Fibroblast of mammary gland (primary cell): ENCODE data around the gene DENND1B.

ENCODE experiments used
- DNase-seq: peaks from one replicate; pipeline ENCODE4 v3.0.0-alpha.2; 2010; ENCODE audit warnings: low read depth
- H3K4me3 ChIP-seq: 2 replicates; pipeline ENCODE4 v1.5.1; 2011; ENCODE audit warnings: low read depth, mild to moderate bottlenecking, low read length, moderate library complexity; ENCODE audit not compliant: control insufficient read depth
- TF ChIP-seq, protein P1 (sequence below): conservative IDR thresholded peaks from 2 replicates; pipeline ENCODE4 v1.5.1; 2011; ENCODE audit warnings: low read depth, low read length, inconsistent platforms; ENCODE audit not compliant: control insufficient read depth, insufficient read depth

DENND1B gene

DNA sequence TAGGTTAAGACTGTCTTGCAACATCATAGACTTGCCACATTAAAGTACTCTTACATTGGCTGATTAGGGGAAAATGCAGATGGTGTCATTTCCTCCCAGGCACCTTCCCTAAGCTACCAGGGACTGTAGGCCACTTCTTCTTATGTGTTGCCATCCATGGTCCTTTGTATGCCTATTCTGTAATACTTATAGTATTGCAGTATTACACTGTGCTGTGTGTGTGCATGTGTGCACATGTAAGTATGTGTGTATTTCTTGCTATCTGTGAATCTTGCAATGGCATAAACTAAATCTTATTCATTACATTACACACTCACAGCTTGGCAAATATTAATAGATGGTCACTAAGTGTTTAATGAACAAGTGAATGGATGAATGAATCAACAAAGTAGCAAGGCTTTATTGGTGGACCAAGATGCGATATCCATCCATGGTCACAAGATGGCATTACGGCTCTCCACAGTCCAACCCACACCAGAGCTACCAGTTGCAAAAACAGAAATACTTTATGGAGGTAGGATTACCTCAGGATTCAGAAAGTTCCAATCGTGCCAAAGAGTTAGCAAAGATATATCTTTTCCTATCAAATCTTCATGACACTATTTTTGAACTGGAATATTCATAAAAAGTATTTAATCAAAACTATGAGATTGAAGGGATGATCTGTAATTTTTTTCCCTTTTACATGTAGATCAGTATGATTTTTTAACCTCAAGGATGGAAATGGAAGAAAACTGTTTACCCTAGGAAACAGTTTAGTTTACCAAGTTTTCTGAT lies 160.2 kb downstream of the DENND1B start:
- TF ChIP-seq, protein P1, sequence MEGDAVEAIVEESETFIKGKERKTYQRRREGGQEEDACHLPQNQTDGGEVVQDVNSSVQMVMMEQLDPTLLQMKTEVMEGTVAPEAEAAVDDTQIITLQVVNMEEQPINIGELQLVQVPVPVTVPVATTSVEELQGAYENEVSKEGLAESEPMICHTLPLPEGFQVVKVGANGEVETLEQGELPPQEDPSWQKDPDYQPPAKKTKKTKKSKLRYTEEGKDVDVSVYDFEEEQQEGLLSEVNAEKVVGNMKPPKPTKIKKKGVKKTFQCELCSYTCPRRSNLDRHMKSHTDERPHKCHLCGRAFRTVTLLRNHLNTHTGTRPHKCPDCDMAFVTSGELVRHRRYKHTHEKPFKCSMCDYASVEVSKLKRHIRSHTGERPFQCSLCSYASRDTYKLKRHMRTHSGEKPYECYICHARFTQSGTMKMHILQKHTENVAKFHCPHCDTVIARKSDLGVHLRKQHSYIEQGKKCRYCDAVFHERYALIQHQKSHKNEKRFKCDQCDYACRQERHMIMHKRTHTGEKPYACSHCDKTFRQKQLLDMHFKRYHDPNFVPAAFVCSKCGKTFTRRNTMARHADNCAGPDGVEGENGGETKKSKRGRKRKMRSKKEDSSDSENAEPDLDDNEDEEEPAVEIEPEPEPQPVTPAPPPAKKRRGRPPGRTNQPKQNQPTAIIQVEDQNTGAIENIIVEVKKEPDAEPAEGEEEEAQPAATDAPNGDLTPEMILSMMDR = peak; percentile 76
- DNase-seq = peak; percentile 52
- H3K4me3 ChIP-seq = no peak overlapping the region

DNA sequence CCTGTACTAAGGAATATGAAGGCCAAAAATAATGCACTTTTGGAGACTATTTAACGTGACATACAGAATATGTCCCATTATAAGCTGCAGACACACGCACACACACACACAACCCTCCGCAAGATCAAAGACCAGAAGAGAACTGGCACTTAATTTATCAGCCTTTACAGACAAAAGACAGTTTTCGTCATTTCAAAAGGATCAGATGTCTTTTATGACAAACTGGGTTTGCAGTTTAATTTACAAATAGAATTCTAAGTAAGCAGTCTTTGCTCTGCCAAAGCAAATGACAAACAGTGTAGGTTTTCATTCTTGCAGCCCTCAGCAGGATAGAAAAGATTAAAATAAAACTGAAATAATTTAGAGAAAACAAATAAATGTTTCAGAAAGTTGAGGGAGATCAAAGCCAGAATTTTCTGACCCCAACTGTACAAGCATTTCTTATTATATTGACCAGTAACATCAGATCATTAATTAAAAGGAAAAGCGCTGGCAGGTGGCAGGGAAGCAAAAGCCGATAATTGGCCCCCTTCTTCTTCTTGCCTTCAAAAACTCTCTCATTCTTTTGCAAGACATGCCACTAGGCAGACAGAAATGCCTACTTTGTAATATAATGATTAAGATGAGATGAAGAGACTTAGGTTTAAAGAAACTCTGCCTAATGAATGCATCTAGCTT lies 169.0 kb downstream of the DENND1B start:
- no peak for DNase-seq
- TF ChIP-seq, protein P1 = no peak

DNA sequence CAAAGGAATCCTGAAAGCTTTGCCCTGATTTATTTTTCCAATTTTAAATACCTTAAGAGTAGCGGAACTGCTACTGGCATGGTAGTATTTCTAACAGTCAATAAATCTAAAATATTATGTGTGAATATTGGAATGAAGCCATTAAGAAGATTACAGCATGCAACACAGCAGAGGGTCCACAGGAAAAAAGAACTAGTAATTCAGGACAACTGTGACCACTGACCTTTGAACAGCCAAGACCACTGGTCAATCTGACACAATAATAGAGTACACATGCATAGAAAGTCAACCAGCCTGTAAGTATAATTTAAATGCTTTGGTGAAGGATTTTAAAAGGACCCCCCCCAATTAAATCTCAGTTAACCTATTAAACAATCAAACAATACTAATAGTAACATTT lies 171.0 kb downstream of the DENND1B start:
- no peak for DNase-seq
- TF ChIP-seq, protein P1 = no peak
- no peak overlapping the region for H3K4me3 ChIP-seq

More for the DNA sequence above, 169.0 kb downstream of the DENND1B start:
- H3K4me3 ChIP-seq = no peak overlapping the region

DNA sequence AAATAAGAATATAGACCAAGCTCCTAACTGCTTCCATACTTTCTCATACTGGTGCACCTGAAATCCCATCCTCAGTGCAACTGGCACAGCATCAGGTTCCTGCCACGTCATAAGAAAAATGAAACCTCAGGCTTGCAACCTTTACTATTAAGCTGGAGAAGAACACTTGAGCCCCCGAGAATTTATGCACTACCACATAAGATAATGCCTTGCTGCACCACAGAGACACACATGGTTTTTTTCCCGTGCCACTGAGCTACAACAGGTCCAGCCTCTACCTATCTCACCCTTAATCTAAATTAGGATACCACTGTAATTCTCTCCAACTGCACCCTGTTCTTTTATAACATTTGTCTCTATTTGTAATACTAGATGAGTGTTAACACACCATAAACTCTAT lies 174.5 kb downstream of the DENND1B start:
- TF ChIP-seq, protein P1 = no peak
- no peak overlapping the region for H3K4me3 ChIP-seq
- DNase-seq = no peak

DNA sequence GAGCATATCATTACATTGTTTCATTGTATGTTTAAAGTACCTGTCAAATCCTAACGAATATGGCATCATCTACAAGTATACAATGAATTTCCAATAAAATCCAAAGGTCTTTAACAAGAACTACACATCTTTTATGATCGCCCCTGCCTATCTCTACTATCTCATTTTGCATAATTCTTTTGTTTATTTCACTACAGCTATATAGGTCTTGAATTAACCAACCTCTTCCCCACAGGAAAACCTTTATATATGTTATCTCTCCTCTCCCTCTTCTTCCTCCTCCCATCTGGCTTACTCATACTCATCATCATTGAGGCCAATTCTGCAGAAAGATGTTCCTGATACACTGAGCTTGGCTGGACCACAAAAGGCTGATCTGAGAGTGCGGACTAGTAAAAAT lies 175.5 kb downstream of the DENND1B start:
- TF ChIP-seq, protein P1 = no peak
- no peak for DNase-seq
- no peak overlapping the region for H3K4me3 ChIP-seq

DNA sequence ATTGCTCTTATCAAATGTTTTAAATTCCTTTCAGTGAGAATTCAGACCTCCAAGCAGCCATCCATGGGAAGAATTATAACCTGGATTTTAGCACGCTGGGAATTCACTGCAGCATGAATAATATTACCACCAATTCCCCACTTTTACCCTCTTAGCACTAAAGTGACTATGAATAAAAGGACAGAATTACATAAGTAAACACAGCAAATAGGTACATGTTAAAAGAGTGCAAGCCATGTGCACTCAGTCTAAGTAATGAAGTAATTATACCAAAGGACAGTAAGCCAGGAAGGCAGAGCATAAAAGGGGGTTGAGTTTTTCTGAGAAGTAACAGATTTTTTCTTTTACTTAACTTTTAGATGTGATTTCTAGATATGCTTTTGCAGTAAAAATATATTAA lies 176.3 kb downstream of the DENND1B start:
- no peak for DNase-seq
- TF ChIP-seq, protein P1 = no peak
- no peak overlapping the region for H3K4me3 ChIP-seq
